ENCODE data around the gene UBXN7. TPM values are rescaled to one million over a fixed set of nuclear protein-coding genes. Genes with fewer than 3 reads are reported as not detected.

UBXN7 gene
- polyA plus RNA-seq, 1 of the 3 experiments (the other 2 are of a cell fraction): 6.4 TPM

GRCh38 chr3:196348698-196349097 is 83.5 kb downstream of the UBXN7 start:
- WGBS (ENCODE audit: low lambda C conversion rate): 92% methylated on average over 3 of the region's 3 CpGs
- H3F3A ChIP-seq (replicated peaks; ENCODE audit: insufficient read depth): no peaks in the 10 kb centered on the region
- no peak overlapping the region for H3K4me3 ChIP-seq (ENCODE audit: low read depth in 2 of 2, low read length in 1 of 2)
- ChIA-PET POLR2A (no interaction called here), CTCF (no interaction called here)
- no peak overlapping the region for H3K4me2 ChIP-seq
- no peak for DNase-seq
- no peak for TF ChIP-seq USF1 (IDR thresholded peaks at IDR 0.05; ENCODE audit: borderline replicate concordance, low read depth)
- no peak for TF ChIP-seq RCOR1 (IDR thresholded peaks at IDR 0.05; ENCODE audit: low read length)
- no peak for TF ChIP-seq FOSL2 (IDR thresholded peaks at IDR 0.05; ENCODE audit: borderline replicate concordance, low read depth)
- TF ChIP-seq TEAD4 (IDR thresholded peaks at IDR 0.05; ENCODE audit: borderline replicate concordance, insufficient read depth): no peak
- TF ChIP-seq NFIC (IDR thresholded peaks at IDR 0.05; ENCODE audit: borderline replicate concordance): no peak
- TF ChIP-seq, protein P1, sequence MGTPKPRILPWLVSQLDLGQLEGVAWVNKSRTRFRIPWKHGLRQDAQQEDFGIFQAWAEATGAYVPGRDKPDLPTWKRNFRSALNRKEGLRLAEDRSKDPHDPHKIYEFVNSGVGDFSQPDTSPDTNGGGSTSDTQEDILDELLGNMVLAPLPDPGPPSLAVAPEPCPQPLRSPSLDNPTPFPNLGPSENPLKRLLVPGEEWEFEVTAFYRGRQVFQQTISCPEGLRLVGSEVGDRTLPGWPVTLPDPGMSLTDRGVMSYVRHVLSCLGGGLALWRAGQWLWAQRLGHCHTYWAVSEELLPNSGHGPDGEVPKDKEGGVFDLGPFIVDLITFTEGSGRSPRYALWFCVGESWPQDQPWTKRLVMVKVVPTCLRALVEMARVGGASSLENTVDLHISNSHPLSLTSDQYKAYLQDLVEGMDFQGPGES (IDR thresholded peaks at IDR 0.05; ENCODE audit: low read depth, low read length): no peak
- no peak for TF ChIP-seq MEF2A (IDR thresholded peaks at IDR 0.05; ENCODE audit: borderline replicate concordance, low read depth)
- no peak for TF ChIP-seq RFX5 (IDR thresholded peaks at IDR 0.05; ENCODE audit: low read length)
- TF ChIP-seq GABPA (IDR thresholded peaks at IDR 0.05; ENCODE audit: low read depth): no peak
- TF ChIP-seq MXI1 (IDR thresholded peaks at IDR 0.05; ENCODE audit: low read depth, low read length): no peak
- TF ChIP-seq CHD2 (IDR thresholded peaks at IDR 0.05; ENCODE audit: low read length, partially characterized antibody): no peak
- no peak for TF ChIP-seq EZH2phosphoT487 (IDR thresholded peaks at IDR 0.05; ENCODE audit: borderline replicate concordance, low read depth)
- TF ChIP-seq YY1 (IDR thresholded peaks at IDR 0.05; ENCODE audit: low read depth): no peak
- TF ChIP-seq, protein P2, sequence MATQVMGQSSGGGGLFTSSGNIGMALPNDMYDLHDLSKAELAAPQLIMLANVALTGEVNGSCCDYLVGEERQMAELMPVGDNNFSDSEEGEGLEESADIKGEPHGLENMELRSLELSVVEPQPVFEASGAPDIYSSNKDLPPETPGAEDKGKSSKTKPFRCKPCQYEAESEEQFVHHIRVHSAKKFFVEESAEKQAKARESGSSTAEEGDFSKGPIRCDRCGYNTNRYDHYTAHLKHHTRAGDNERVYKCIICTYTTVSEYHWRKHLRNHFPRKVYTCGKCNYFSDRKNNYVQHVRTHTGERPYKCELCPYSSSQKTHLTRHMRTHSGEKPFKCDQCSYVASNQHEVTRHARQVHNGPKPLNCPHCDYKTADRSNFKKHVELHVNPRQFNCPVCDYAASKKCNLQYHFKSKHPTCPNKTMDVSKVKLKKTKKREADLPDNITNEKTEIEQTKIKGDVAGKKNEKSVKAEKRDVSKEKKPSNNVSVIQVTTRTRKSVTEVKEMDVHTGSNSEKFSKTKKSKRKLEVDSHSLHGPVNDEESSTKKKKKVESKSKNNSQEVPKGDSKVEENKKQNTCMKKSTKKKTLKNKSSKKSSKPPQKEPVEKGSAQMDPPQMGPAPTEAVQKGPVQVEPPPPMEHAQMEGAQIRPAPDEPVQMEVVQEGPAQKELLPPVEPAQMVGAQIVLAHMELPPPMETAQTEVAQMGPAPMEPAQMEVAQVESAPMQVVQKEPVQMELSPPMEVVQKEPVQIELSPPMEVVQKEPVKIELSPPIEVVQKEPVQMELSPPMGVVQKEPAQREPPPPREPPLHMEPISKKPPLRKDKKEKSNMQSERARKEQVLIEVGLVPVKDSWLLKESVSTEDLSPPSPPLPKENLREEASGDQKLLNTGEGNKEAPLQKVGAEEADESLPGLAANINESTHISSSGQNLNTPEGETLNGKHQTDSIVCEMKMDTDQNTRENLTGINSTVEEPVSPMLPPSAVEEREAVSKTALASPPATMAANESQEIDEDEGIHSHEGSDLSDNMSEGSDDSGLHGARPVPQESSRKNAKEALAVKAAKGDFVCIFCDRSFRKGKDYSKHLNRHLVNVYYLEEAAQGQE (IDR thresholded peaks at IDR 0.05; ENCODE audit: low read depth, low read length): no peak
- no peak for TF ChIP-seq FOXM1 (IDR thresholded peaks at IDR 0.05; ENCODE audit: low read depth)
- no peak for TF ChIP-seq POLR2AphosphoS5 (IDR thresholded peaks at IDR 0.05; ENCODE audit: low read depth, low read length)
- no peak for TF ChIP-seq FOXJ3 (CRISPR knock-in tag; IDR thresholded peaks at IDR 0.05)
- no peak for TF ChIP-seq ELF1 (IDR thresholded peaks at IDR 0.05)
- no peak for TF ChIP-seq RAD21 (IDR thresholded peaks at IDR 0.05; ENCODE audit: low read length)
- no peaks in the 10 kb centered on the region for H4K20me1 ChIP-seq (ENCODE audit: insufficient read depth)
- no peaks in the 10 kb centered on the region for H3K79me2 ChIP-seq (ENCODE audit: insufficient read depth)
- H3K9ac ChIP-seq: no peak overlapping the region
- peaks cover 0 to 6% of the 10 kb centered on the region in 2 experiments; a peak in 1 of 4 replicates for H3K4me1 ChIP-seq (ENCODE audit: control insufficient read depth in 1 of 2, insufficient read depth in 2 of 2, low read depth in 1 of 2, low read length in 1 of 2)
- no peaks in the 10 kb centered on the region for H3K9me2 ChIP-seq
- no peak overlapping the region for H2AFZ ChIP-seq (ENCODE audit: low read depth)
- no peaks in the 10 kb centered on the region for H3K9me3 ChIP-seq
- peaks cover 23 to 26% of the 10 kb centered on the region in 2 experiments for H3K36me3 ChIP-seq (replicated peaks in 1 of 2; ENCODE audit: control insufficient read depth in 1 of 2, insufficient read depth in 2 of 2, low read length in 1 of 2)
- H3K27ac ChIP-seq (ENCODE audit: low read depth in 2 of 2, low read length in 1 of 2): no peak overlapping the region
- no peaks in the 10 kb centered on the region for H3K27me3 ChIP-seq (ENCODE audit: insufficient read depth)

All from SK-N-SH (cell line).